Midbrain (tissue), 1 donor: Measurements from ENCODE around the gene PACSIN1.
"Not testable (repeated sequence)": the region's sequence is repeated elsewhere in the genome, so short reads cannot be mapped to it uniquely, and the experiment has no call there.

Experiments used
- DNase-seq: peaks from one replicate; lab custom pipeline; 2025; lab: John Stamatoyannopoulos, UW

The PACSIN1 gene

DNA sequence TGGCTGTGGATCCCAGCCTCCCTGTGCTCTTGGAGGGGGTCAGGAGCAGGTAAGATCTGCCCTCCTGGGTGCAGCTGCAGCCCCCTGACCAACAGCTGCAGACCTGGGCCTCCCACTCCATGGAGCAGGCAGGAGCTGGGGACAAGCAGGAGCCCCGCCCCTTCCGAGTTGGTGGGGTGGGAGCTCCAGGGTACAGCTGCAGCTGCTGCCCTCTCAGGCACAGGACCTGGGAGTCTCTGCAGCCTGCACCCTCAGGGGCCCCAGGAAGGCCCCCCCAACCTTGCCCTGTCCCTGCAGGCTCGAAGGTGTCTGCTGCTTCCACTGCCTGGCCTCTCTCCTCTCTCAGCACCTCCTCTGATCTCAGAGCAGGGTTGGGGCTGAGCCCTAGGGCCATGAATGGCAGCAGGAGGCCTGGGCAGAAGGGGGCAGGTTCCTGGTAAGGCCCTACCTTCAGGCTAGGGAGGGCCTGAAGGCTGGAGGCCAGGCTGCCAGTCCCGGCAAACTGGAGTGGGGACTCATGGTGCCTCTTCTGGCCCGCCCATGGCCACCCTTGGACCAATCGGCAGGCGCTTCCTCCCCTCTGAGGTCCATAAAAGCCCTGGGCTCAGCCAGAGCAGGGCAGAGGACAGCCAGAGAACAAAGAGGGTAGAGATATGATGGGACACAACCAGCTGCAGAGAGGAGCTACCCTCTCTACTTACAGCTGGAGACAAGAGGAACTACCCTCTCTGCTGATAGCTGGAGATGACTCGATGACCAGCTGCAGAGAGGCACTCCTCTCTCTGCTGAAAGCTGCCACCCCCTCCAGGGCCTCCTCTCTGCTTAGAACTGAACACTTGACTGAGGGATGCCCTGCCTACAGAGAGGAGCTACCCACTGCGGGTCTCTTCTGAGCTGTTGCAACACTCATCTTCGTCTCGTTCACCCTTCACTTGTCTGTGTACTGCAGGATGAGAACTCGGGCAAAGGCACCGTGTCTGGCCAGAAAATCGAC lies 7.8 kb upstream of the PACSIN1 start:
- no peak for DNase-seq

DNA sequence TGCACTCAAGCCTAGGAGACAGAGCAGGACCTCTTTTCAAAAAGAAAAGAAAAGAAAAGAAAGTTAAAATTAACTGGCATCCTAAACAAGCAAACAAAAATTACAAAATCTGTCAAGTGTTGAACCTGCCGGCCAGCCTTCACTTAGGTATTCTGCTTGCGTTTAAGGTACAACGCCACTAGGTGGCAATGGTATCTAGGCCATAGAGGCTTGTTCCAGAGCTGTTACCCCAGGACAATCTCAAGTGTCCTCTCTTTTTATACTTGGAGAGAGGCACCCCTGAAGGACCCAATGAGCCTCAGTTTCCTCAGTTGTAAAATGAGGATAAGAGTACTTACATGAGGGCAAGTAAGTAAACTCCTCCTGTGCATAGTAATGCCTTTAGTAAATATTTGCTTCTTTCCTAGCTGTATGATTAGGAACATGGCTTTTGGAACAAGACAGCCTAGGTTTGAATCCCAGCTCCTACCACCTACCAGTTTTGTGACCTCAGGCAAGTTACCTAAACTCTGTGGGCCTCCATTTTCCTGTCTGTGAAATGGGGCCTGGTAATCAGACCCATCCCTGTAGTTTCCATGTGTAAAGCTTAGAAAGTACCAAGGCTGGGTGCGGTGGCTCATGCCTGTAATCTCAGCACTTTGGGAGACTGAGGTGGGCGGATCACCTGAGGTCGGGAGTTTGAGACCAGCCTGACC lies 5.8 kb upstream of the PACSIN1 start:
- peak; percentile 10 for DNase-seq

DNA sequence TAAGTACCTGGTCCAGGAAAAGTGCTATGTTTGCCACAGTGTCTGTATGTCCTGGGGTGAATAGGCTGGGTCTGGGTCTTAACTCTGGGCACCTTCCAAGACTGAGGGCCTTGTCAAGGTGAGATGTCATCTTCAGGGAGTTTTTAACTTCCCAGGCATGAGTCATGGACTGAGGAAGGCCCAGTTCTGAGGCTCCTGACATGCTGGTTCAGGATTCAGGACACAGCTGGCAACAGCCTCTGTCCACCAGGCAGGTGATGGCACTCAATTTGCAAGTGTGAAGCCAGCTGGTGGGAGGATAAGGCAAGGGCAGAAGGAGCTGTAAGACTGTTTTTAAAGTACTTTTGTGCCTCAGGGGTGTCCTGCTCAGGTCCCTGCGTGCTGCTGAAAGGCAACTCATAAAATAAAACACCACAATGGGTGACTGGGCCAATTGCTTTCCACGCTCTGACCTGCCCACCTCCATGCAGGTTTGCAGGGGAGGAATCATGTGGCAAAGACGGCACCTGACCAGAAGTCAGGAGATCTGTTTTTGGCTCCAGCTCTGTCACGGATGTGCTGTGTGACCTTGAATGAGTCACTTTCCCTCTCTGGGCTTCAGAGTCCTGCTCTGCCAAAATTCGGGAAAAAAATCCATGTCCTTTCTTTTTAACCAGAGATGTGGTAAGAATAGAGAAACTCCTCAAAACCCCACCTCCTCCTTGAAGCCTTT lies 4.9 kb upstream of the PACSIN1 start:
- DNase-seq, result no peak

DNA sequence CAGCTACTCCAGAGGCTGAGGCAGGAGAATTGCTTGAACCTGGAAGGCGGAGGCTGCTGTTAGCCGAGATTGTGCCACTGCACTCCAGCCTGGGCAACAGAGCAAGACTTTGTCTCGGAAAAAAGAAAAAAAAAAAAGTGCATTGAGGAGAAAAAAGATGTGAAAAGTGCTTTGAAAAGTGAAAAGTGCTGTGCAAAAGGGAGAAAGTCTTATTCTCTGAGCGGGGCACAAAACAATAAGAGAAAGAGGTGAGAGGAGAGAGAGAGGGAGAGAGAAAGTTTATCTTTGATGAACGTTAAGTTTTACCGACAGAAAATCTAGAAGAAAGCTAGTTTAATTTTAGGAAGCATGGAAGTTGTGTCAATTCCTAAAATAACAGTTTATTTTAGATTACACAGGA lies 3.9 kb upstream of the PACSIN1 start:
- no peak for DNase-seq

DNA sequence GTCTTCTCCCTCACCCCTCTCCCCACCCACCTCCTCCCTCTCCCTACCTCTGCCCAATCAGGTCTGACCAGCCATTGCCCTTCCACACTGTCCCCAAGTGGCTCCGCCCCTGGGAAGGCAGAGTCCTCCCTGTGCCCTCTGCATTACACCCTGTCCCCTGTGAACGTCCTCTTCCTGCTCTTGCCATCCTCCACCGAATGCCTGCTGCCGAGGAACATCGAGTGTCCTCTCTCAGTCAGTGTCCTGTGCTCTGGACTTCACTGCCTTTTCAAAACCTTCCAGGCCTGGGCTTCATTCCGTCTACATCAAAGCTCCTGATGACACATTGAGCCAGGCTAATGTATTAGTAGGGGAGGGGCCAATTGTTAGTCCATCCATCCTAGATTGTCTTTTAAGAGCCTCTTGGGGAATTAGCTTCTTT lies 3.3 kb upstream of the PACSIN1 start:
- DNase-seq, result no peak

DNA sequence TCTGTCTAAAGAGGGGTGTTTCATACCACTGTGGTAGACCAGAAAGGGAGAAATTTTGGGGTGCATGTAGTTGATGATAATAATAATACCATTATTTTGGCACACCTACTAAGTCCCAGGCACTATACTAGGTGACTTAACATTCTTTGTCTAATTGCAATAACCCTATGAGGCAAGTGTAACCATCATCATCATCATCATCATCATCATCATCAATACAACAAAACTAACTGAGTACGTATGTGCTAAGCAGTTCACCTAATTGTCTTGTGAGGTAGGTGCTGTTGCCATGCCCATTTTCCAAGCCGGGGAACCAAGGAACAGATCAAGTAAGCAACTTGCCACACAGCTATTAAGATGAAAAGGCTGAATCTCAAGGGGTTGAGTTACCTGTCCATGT lies 2.6 kb upstream of the PACSIN1 start:
- DNase-seq, result no peak

DNA sequence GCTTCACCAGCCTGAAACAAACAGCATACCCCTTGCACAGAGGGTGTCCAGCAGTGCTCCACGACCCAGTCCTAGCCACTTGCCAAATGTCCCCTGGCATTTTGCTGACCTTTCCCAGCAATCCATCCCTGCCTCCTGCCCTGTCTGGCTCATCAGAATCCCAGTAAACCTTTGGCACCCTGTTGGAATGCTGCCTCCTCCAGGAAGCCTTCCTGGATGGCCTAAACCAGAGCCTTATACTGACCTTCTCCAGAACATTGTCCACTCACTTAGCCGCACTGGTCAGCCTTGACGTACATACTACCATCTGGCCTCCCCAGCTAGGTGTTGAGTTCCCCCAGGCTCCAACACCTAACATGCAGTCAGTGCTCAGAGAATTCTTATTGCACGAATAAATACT lies 2.0 kb upstream of the PACSIN1 start:
- DNase-seq, result no peak

DNA sequence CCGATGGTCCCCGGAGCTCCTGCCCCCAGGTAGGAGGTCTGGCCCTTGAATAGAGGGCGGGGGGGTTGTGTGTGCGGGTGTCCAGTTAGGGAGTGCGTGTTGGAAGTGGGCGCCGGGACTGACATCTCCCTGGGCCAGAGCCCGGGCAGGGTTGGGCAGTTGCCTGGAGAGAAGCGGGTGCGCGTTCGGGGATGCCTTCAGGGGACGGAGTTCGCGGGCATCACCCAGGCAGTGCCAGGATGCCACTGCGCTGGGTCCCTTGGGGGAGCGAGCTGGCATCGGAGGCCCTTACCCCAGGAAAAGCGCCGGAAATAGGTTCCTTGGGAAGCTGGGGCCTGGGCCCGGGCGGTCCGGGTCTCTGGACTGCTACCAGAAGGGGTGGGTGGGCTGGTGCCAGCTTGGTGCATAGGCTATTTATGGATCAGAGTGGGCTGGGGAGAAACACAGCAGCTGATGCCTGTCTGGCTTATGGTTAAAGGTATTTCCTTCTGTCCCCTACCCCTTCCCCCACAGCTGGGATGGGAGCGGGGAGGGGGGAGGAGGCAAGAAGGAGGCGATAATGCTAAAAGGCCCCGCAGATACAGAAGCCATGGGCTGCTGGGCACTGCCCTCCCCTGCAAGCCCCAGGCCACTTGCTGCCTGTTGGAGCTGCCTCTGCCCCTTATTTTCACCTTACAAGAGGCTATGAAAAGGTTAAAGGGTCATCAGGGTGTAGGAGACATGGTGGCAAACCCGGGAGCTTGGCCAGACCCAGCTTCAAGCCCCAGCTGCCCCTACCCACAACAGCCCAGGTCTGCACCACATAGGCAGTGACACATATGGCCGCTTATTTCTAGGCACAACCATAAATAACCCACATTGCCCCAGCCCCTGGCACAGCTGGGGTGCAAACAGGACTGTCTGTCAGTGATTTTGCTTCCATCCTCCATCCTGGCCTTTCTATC lies 638 bp downstream of the PACSIN1 start:
- DNase-seq, result no peak

DNA sequence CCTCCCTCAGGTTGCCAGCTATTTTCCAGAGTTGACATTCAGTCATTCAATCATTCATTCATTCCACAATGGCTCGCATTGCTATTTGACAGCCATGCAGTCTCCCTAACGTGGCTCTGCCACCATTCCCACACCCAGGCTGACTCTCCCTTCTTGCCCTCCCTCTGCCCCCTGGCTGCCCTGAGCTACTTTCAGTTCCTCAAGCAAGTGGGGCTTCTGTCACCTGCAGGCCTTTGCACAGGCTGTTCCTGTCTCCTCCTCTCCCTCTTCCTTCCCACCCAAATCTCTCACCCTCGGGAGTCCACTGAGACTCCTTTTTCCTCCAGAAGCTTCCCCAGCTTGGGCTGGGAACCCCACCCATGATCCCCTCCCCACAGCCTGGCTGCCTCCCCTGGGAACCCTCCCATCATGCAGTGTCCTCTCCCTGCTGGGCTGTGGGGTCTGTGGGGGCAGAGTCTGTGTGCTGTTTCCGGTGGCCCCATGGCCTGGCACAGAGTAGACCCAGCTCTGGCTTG lies 2.6 kb downstream of the PACSIN1 start:
- no peak for DNase-seq

DNA sequence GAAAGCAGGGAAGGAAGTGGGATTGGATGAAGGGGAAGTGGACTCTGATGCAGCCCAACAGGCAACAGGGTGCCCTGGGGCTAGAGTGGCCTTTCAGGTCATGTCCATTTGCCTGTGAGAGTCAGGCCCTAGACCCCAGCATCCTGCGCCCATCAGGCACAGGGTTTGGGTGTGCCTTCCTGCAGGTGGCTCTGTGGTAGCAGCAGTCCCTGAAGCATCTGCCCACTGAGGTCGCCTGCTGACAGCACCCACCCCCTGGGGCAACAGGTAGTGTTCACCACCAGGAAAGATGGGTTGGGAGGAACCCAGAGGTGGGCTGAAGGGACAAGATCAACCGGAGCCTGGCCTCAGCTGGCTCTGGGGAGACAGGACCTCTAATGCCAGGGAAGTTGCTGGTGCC lies 3.6 kb downstream of the PACSIN1 start:
- no peak for DNase-seq

DNA sequence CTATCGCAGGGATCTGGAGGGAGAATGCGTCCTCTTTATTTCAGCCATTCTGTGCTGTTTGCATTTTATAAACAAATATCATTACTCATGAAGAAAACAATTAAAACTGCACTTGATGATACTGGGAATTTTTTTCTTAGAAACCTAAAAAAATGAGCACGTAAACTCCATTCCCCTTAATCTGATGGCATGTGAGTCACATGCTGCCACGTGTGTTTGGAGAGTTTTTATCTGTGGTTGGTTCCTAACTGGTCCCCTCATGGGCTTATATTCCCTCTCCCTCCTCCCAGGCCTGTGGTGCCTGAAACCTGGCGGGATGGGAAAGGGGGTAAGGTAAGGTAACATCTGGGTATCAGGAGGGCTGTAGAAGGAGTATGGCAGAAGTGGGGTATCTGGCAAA lies 6.5 kb downstream of the PACSIN1 start:
- DNase-seq, result no peak

DNA sequence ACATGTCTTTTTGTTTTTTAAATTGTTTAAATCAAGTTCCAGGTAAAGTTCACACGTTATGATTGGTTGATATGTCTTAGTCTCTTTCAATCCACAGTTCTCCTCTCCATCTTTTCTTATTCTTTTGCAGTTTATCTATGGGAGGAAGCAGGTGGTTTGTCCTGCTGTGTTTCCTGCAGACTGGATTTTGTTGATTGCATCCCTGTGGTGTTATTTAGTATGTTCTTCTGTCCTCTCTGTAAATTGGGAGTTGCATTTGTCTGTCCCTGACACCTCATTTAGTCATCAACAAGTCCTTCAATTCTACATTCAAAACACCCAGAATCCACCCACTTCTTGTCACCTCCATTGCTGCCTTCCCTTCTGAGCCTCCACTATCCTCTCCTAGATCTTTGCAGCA lies 8.1 kb downstream of the PACSIN1 start:
- DNase-seq, result no peak

DNA sequence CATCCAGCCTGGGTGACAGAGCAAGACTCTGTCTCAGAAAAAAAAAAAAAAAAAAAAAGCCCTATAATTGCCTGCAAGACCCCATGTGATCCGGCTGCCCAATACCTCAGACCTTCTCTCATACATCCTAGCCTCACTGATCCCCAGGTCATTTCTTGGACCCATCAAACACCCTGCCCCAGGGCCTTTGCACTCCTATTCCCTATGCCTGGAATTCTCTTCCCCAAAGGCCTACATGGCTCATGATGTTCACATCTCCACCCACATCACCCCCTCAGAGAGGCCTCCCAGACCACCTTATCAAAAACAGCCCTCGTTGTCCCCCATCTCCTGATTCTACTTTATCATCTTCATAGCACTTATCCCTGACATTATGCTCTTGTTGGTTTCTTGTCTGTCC lies 8.9 kb downstream of the PACSIN1 start:
- no peak for DNase-seq

DNA sequence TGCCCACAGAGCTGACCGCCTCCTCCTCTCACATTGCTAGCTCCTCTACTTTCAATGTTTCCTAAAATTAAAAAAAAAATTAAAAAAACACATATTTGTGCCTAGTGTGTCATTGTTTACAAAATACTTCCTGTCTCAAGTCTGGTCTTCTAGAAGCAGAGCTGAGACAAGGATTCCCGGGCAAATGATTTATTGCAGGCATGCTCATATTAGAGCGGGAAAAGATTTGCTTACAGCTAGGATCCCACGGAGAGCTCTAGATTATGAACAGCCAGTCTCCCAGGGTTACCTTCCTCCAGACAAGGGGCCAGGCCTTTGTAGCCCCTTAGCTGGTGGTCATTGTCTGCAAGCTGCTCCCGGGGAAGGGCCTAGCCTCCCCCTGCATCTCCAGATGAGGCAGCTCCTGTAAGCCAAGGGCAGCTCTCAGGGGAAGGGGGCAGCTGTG lies 9.4 kb downstream of the PACSIN1 start:
- no peak for DNase-seq

DNA sequence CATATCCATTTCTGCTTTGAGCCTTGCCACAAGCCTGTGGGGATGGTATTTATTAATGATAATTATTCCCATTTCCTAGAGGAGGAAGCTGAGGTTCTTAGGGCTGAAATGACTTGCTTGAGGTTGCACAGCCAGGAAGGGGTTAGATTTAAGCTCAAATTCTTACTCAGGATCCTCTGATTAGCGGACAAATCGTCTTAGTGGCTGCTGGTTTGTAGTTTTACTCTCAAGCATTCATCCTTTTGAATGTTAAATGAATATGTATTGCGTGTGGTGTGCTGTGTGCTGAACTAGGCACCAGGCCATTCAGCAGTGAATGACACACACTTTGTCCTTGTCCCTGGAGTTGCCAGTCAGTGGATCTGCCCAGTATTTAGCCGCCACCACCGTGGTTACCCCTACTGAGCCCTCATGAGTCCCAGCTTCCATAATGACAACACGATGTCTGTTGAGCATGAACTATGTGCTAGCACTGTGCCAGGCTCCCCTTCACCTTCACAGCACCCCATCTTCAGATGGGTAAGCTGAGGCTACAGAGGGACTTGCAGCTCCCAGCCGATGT lies 10.0 kb downstream of the PACSIN1 start:
- DNase-seq, result no peak

DNA sequence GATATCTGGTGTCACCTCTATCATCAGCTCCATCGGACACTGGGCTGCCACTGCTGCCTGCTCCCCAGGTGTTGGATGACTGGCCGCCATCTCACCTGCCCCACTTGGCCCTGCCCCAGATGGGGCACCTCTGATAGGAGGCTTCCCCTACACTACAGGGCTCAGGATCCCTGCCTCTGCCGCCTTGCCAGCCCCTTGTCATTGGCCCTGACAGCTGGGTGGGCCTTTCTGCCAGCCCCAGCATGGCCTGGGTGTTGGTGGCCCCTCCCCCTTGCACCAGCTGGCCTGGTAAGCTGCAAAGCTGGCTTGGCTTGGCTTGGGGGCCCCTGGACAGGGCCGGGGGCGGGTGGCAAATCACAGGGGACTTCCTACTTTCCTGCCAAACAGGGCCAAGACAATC lies 10.6 kb downstream of the PACSIN1 start:
- DNase-seq, result no peak

DNA sequence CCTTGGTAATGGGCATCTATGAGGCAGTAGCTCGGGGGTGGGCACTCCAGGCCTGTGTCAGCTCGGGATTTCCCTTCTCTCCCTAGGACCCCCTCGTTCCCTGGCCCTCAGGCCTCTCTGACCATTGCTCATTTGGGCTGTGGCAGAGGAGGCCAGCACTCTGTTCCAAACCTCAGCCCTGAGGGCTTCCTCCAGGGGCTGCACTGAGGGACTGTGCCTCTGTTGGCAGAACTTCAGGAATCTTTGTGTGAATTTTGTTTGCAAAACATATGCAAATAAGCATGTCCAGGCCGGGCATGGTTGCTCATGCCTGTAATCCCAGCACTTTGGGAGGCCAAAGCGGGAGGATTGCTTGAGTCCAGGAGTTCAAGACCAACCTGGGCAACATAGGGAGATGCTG lies 11.0 kb downstream of the PACSIN1 start:
- DNase-seq, result no peak

DNA sequence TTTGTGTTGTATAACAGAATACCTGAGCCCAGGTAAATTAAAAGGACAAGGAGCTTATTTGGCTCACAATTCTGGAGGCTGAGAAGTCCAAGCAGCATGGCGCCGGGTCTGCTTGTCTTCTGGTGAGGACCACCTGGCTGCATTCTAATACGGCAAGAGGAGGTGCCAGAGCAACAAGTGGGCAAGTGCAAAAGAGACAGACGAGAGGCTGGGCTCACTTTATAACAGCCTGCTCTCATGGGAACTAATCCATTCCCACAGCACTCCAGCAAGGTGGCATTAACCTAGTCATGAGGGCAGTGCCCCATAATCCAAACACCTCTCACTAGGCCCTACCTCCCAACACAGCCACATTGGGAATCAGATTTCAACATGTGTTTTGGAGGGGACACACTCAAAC lies 12.9 kb downstream of the PACSIN1 start:
- DNase-seq, result no peak

DNA sequence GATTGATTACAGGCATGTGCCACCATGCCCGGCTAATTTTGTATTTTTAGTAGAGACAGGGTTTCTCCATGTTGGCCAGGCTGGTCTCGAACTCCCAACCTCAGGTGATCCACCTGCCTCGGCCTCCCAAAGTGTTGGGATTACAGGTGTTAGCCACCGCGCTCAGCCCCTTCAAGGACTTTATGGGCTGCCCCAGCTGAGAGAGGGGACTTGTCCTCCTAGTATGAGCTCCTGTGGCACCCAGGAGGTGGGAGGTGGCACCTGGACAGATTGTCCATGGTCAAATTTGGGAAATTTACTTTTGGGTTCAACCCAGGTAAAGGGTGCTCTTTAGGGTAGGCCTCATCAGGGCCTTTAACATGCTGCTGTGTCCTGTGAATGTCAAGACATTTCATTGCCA lies 17.9 kb downstream of the PACSIN1 start:
- not testable (repeated sequence) for DNase-seq

DNA sequence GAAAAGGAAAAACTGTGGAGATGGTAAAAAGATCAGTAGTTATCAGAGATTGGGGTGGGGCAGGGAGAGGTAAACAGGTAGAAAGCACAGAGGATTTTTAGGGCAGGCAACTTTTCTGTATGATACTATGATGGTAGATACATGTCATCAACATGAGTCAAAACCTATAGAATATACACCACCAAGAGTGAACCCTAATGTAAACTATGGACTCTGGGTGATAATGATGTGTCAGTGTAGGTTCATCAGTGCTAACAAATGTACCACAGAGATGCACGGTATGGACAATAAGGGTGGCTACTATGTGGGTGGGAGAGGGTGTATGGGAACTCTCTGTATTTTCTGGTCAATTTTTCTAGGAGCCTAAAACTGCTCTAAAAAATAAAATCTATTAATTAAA lies 18.5 kb downstream of the PACSIN1 start:
- no peak for DNase-seq

DNA sequence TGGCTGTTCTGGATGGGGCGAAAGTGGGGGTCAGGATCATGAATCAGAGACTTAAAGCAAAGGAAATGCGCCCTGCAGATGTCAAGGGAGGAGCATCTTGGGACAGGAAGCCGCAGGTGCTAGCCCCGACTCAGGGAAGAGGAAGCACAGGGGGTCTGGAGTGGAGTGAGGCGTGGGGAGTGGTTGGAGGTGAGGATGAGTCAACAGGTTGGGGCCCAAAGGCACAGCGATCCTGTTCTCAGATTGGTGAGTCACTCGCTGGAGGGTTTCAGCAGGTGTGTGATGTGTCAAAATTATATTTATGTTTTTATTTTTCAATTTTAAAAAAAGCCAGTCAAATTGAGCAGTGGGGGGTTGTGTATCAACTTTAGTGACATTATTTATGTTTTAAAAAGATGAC lies 19.0 kb downstream of the PACSIN1 start:
- DNase-seq, result no peak
